Type B pancreatic cell (in vitro differentiated cells): Measurements from ENCODE around the gene MLIP. TPM values are rescaled to one million over a fixed set of nuclear protein-coding genes. Genes with fewer than 3 reads are reported as not detected.

Experiments used
- DNase-seq: peaks from one replicate; pipeline ENCODE4 v3.0.0; 2021; ENCODE audit warnings: mixed read lengths; ENCODE audit not compliant: unreplicated experiment; ENCODE audit errors: extremely low spot score
- H3K27ac Mint-ChIP-seq: 2 replicates; pipeline ENCODE4 v1.8.0; 2021; ENCODE audit warnings: mild to moderate bottlenecking, mixed read lengths
- H3K27me3 Mint-ChIP-seq: 2 replicates; pipeline ENCODE4 v1.8.0; 2021; ENCODE audit warnings: mixed read lengths
- H3K36me3 Mint-ChIP-seq: 2 replicates; pipeline ENCODE4 v1.8.0; 2021; ENCODE audit warnings: mixed read lengths
- H3K4me1 Mint-ChIP-seq: one replicate; pipeline ENCODE4 v1.8.0; 2021; ENCODE audit warnings: mixed read lengths; ENCODE audit not compliant: unreplicated experiment
- H3K4me3 Mint-ChIP-seq: 2 replicates; pipeline ENCODE4 v1.8.0; 2021; ENCODE audit warnings: mild to moderate bottlenecking, mixed read lengths
- H3K9me3 Mint-ChIP-seq: 2 replicates; pipeline ENCODE4 v1.8.0; 2021; ENCODE audit warnings: mixed read lengths
- total RNA-seq: library from RNA; stranded (reverse); gene quantifications from 2 replicates; pipeline ENCODE4 v1.2.1, GENCODE V29; 2021; ENCODE audit warnings: low replicate concordance
- TF ChIP-seq, protein P1 (sequence below): fragments of 200-600 bp; sonication (generic); conservative IDR thresholded peaks from 2 replicates; pipeline ENCODE4 v1.5.0; 2021; ENCODE audit warnings: antibody characterized with exemption, mild to moderate bottlenecking

The MLIP gene
- total RNA-seq, 1 donor from 2014 or later, result 0.43 TPM

DNA sequence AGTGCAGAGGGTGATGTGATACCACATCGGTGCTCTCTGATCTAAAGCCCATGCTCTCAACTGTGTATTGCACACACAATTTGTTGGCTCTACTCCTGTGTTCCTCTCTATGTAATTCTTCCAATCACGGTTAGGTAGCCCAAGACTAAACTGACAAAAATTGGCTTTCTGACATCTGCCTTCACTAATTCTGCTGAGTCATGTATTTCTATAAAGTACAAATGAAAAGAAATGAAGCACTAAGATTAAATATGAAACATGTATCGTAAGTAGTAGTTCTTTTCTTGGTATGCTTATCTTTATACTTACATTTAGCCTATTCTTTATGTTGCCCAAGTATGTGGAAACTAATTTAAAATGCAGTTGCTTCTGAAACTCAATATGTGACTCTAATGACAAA, 7.7 kb upstream of the MLIP start:
- no peak for DNase-seq
- no peaks in the 10 kb centered on the region for H3K36me3 Mint-ChIP-seq
- H3K27ac Mint-ChIP-seq, result no peak overlapping the region
- TF ChIP-seq, protein P1, sequence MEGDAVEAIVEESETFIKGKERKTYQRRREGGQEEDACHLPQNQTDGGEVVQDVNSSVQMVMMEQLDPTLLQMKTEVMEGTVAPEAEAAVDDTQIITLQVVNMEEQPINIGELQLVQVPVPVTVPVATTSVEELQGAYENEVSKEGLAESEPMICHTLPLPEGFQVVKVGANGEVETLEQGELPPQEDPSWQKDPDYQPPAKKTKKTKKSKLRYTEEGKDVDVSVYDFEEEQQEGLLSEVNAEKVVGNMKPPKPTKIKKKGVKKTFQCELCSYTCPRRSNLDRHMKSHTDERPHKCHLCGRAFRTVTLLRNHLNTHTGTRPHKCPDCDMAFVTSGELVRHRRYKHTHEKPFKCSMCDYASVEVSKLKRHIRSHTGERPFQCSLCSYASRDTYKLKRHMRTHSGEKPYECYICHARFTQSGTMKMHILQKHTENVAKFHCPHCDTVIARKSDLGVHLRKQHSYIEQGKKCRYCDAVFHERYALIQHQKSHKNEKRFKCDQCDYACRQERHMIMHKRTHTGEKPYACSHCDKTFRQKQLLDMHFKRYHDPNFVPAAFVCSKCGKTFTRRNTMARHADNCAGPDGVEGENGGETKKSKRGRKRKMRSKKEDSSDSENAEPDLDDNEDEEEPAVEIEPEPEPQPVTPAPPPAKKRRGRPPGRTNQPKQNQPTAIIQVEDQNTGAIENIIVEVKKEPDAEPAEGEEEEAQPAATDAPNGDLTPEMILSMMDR, result no peak
- no peak overlapping the region for H3K4me3 Mint-ChIP-seq
- peaks cover 8% of the 10 kb centered on the region for H3K27me3 Mint-ChIP-seq
- H3K9me3 Mint-ChIP-seq, result no peaks in the 10 kb centered on the region
- H3K4me1 Mint-ChIP-seq, result no peaks in the 10 kb centered on the region

DNA sequence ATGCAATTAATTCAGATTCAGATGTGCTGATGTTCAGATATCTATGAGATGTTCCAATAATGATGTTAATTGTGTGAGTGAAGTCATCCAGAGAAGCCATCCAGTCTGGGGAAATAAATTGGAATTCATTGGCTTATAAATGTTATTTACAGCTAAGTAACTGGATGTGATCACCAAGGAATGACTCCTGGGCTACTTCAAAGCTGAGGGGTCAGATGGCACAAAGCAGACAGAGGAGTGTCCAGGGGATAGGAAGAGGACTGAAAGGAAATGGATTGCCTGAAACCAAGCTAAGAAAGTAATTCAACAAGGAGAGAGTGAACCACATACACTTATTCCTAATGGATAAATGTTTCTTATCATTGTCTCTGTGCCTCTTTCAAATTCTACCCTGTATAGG, 4.5 kb upstream of the MLIP start:
- Mint-ChIP-seq H3K27ac (no peak overlapping the region), H3K27me3 (peaks cover 17% of the 10 kb centered on the region), H3K9me3 (no peaks in the 10 kb centered on the region), H3K4me1 (no peaks in the 10 kb centered on the region), H3K36me3 (no peaks in the 10 kb centered on the region), H3K4me3 (no peak overlapping the region)
- no peak for DNase-seq
- TF ChIP-seq, protein P1, result no peak

DNA sequence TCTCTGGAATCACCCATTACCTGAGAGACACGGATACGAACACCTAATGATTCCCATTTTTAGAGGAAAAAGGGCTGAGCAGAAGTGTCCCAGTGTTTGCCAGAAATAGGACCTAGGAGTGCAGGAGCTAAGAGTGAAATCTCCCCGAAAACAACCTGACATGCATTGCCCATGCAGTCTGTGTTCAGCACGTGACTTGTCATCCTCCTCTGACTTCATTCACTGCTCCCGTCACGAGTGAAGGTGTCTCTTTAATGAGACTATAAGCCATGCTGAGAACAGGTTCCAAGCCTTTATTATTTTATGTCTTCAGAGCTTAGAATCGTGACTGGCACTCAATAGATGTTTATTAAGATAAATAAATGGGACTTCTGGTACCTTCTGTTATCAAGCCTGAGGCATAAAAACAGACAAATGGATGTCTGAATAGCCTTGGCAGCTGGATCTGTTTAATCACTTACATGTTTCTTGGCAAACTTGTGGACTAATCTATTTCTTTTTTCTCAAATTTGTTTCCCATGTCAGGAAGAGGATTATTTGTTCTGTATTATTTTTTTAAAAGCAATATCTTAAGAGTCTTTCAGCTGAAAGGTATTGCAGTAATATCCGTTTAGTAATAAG, 3.7 kb upstream of the MLIP start:
- H3K9me3 Mint-ChIP-seq, result no peaks in the 10 kb centered on the region
- no peak for DNase-seq
- no peak overlapping the region for H3K4me3 Mint-ChIP-seq
- no peak overlapping the region for H3K27ac Mint-ChIP-seq
- H3K4me1 Mint-ChIP-seq, result no peaks in the 10 kb centered on the region
- TF ChIP-seq, protein P1, result no peak
- no peaks in the 10 kb centered on the region for H3K36me3 Mint-ChIP-seq
- peaks cover 17% of the 10 kb centered on the region for H3K27me3 Mint-ChIP-seq

DNA sequence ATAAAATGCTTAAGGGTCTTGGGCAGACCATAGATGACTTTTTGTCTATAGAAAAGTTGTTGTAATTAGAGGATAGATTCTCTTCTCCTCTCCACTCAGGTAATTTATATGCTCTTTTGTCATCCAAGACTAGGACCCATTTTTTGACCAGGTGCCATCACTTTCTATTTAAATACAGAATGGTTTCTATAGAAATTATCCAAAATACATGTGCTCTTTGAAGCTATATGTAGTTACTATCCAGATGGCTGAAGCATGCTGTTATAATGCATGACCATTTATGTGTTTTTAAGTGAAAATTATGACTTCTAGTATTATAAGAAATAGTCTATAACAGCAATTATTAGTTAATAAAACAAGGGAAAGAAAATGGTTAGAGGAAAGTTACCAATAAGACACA, 3.0 kb upstream of the MLIP start:
- Mint-ChIP-seq H3K9me3 (no peaks in the 10 kb centered on the region), H3K27ac (no peak overlapping the region), H3K27me3 (peaks cover 17% of the 10 kb centered on the region), H3K36me3 (no peaks in the 10 kb centered on the region), H3K4me1 (no peaks in the 10 kb centered on the region), H3K4me3 (no peak overlapping the region)
- TF ChIP-seq, protein P1, result no peak
- DNase-seq, result no peak

DNA sequence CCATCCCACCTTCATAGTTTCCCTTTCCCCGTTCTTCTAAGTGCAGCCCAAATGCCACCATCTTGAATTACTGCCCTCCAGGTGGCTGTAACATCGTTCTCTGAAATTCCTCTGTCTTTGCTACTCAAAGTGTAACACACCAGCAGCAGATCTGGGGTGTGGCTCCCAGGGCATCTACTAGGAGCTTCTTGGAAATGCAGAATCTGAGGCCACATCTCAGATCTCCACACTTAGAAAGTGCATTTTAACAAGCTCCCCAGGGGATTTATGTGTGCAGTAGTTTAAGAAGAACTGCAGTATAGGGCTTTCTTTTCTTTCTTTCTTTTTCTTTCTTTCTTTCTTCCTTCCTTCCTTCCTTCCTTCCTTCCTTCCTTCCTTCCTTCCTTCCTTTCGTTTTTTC, 1.7 kb upstream of the MLIP start:
- Mint-ChIP-seq H3K36me3 (no peaks in the 10 kb centered on the region), H3K27ac (no peak overlapping the region), H3K9me3 (no peaks in the 10 kb centered on the region), H3K4me3 (no peak overlapping the region), H3K4me1 (no peaks in the 10 kb centered on the region), H3K27me3 (peaks cover 14% of the 10 kb centered on the region)
- TF ChIP-seq, protein P1, result no peak
- no peak for DNase-seq
